SK-N-SH treated with all-trans-retinoic acid at 6 μM for 48 hours (cell line): ENCODE data around the gene BPI.

Experiments used
- ATAC-seq: fragments of 200-7000 bp; cut with Tn5 transposase; 3 replicates; pipeline ENCODE4 v1.9.1; 2020; ENCODE audit warnings: mild to moderate bottlenecking, moderate library complexity
- BACH2 ChIP-seq: fragments of 250-450 bp; sonication (Bioruptor Pico); IDR thresholded peaks from 2 replicates; pipeline ENCODE4 v1.9.0; 2021; ENCODE audit warnings: mild to moderate bottlenecking, borderline replicate concordance
- CREB5 ChIP-seq: fragments of 250-450 bp; sonication (Bioruptor Pico); IDR thresholded peaks from 2 replicates; pipeline ENCODE4 v1.5.1; 2020; ENCODE audit warnings: low read depth, mild to moderate bottlenecking, moderate library complexity
- CSDC2 ChIP-seq: fragments of 250-450 bp; sonication (Bioruptor Pico); IDR thresholded peaks from 2 replicates; pipeline ENCODE4 v1.5.0; 2020; ENCODE audit warnings: mild to moderate bottlenecking, moderate library complexity
- CSRNP3 ChIP-seq: fragments of 250-450 bp; sonication (Bioruptor Pico); IDR thresholded peaks from 2 replicates; pipeline ENCODE4 v1.5.1; 2021; ENCODE audit warnings: mild to moderate bottlenecking, moderate library complexity
- ESRRG ChIP-seq: fragments of 250-450 bp; sonication (Bioruptor Pico); IDR thresholded peaks from 2 replicates; pipeline ENCODE4 v1.6.1; 2021; ENCODE audit warnings: mild to moderate bottlenecking
- GLIS3 ChIP-seq: fragments of 250-450 bp; sonication (Bioruptor Pico); IDR thresholded peaks from 2 replicates; pipeline ENCODE4 v1.5.0; 2020; ENCODE audit warnings: mild to moderate bottlenecking, moderate library complexity
- ISL1 ChIP-seq: fragments of 250-450 bp; sonication (Bioruptor Pico); IDR thresholded peaks from 2 replicates; pipeline ENCODE4 v2.1.2; 2022; ENCODE audit warnings: mild to moderate bottlenecking, moderate library complexity
- OSR1 ChIP-seq: fragments of 250-450 bp; sonication (Bioruptor Pico); IDR thresholded peaks from 2 replicates; pipeline ENCODE4 v1.8.0; 2022; ENCODE audit warnings: moderate library complexity, mild to moderate bottlenecking, inconsistent platforms
- PATZ1 ChIP-seq: fragments of 250-450 bp; sonication (Bioruptor Pico); IDR thresholded peaks from 2 replicates; pipeline ENCODE4 v1.8.0; 2020; ENCODE audit warnings: mild to moderate bottlenecking, moderate library complexity, borderline replicate concordance
- POU6F1 ChIP-seq: fragments of 250-450 bp; sonication (Bioruptor Pico); IDR thresholded peaks from 2 replicates; pipeline ENCODE4 v1.8.0; 2021; ENCODE audit warnings: low read depth, mild to moderate bottlenecking, moderate library complexity, borderline replicate concordance
- PPARA ChIP-seq: fragments of 250-450 bp; sonication (Bioruptor Pico); IDR thresholded peaks from 2 replicates; pipeline ENCODE4 v1.5.0; 2020; ENCODE audit warnings: mild to moderate bottlenecking, borderline replicate concordance
- RARB ChIP-seq: fragments of 250-450 bp; sonication (Bioruptor Pico); IDR thresholded peaks from 2 replicates; pipeline ENCODE4 v1.8.0; 2021; ENCODE audit warnings: mild to moderate bottlenecking, moderate library complexity
- SNAI2 ChIP-seq: fragments of 250-450 bp; sonication (Bioruptor Pico); IDR thresholded peaks from 2 replicates; pipeline ENCODE4 v1.5.0; 2020; ENCODE audit warnings: mild to moderate bottlenecking, moderate library complexity
- TCF4 ChIP-seq: fragments of 250-450 bp; sonication (Bioruptor Pico); IDR thresholded peaks from 2 replicates; pipeline ENCODE4 v1.8.0; 2021; ENCODE audit warnings: mild to moderate bottlenecking, moderate library complexity, borderline replicate concordance
- TOX ChIP-seq: fragments of 250-450 bp; sonication (Bioruptor Pico); IDR thresholded peaks from 2 replicates; pipeline ENCODE4 v1.8.0; 2021; ENCODE audit warnings: mild to moderate bottlenecking, moderate library complexity, borderline replicate concordance
- TSHZ2 ChIP-seq: fragments of 250-450 bp; sonication (Bioruptor Pico); IDR thresholded peaks from 2 replicates; pipeline ENCODE4 v1.5.0; 2020; ENCODE audit warnings: mild to moderate bottlenecking, moderate library complexity
- ZC3H10 ChIP-seq: fragments of 250-450 bp; sonication (Bioruptor Pico); IDR thresholded peaks from 2 replicates; pipeline ENCODE4 v1.5.1; 2021; ENCODE audit warnings: mild to moderate bottlenecking, moderate library complexity
- ZFP3 ChIP-seq: fragments of 250-450 bp; sonication (Bioruptor Pico); IDR thresholded peaks from 2 replicates; pipeline ENCODE4 v1.5.0; 2020; ENCODE audit warnings: mild to moderate bottlenecking, moderate library complexity
- ZFP30 ChIP-seq: fragments of 450-650 bp; formaldehyde crosslinking; IDR thresholded peaks from 2 replicates; pipeline ENCODE4 v1.5.0; 2022; ENCODE audit warnings: mild to moderate bottlenecking, moderate library complexity
- ZNF565 ChIP-seq: fragments of 450-650 bp; formaldehyde crosslinking; conservative IDR thresholded peaks from 2 replicates; pipeline ENCODE4 v1.5.0; 2020; ENCODE audit warnings: low read depth, mild to moderate bottlenecking, moderate library complexity
- ZNF8 ChIP-seq: fragments of 450-650 bp; formaldehyde crosslinking; IDR thresholded peaks from 2 replicates; pipeline ENCODE4 v1.5.0; 2020; ENCODE audit warnings: mild to moderate bottlenecking, moderate library complexity

The BPI gene

GRCh38 chr20:38255393-38255792 is 48.6 kb upstream of the BPI start (continued):
- no peak for TF ChIP-seq CREB5 (CRISPR knock-in tag)

DNA sequence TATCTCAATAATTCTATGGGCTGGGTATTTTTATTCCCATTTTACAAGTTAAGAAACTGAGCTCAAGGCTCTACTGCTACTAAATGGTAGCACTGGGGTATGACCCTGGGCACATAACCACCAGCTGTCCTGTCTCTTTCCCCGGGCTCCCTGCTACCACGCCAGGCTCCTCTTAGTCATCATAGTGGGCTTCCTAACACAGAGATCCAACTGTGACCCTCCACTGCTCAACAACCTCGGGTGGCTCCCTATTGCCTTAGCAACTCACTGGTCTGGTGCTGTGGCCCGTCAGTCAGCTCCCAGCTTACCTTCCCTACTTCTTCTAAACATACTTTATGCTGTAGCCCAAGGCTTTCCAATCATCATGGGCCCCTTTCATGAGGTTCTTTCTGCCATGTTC is 47.9 kb upstream of the BPI start:
- ATAC-seq: no peak
- no peak for TF ChIP-seq CSRNP3 (CRISPR knock-in tag)
- TF ChIP-seq ESRRG: no peak
- no peak for TF ChIP-seq PATZ1 (CRISPR knock-in tag)
- TF ChIP-seq BACH2: no peak
- TF ChIP-seq ZNF565 (CRISPR knock-in tag): no peak
- TF ChIP-seq TOX (CRISPR knock-in tag): no peak
- no peak for TF ChIP-seq PPARA

DNA sequence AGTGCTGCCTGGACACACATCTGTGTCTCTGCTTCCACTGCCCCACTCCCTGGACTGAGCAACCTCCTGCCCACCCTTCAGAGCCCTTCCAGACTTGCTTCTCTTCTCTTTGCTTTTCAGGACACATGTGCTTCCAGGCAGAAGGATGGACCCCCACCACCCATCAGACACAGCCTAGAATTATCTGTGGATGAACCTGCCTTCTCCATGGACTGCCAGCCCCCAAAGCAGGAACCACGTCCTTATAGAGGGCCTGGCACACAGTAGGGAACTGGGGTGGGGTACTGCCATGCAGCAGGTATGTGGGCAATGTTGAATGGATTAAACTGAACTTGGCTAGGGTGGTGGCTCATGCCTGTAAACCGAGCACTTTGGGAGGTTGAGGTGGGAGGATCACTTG is 47.0 kb upstream of the BPI start:
- no peak for ATAC-seq
- TF ChIP-seq OSR1 (no peak), SNAI2 (CRISPR knock-in tag) (no peak), POU6F1 (CRISPR knock-in tag) (no peak), ZC3H10 (no peak), TSHZ2 (CRISPR knock-in tag) (no peak), RARB (no peak), CSRNP3 (CRISPR knock-in tag) (no peak), TCF4 (CRISPR knock-in tag) (no peak), ISL1 (no peak), ZNF565 (CRISPR knock-in tag) (no peak), BACH2 (no peak), CSDC2 (CRISPR knock-in tag) (no peak)

DNA sequence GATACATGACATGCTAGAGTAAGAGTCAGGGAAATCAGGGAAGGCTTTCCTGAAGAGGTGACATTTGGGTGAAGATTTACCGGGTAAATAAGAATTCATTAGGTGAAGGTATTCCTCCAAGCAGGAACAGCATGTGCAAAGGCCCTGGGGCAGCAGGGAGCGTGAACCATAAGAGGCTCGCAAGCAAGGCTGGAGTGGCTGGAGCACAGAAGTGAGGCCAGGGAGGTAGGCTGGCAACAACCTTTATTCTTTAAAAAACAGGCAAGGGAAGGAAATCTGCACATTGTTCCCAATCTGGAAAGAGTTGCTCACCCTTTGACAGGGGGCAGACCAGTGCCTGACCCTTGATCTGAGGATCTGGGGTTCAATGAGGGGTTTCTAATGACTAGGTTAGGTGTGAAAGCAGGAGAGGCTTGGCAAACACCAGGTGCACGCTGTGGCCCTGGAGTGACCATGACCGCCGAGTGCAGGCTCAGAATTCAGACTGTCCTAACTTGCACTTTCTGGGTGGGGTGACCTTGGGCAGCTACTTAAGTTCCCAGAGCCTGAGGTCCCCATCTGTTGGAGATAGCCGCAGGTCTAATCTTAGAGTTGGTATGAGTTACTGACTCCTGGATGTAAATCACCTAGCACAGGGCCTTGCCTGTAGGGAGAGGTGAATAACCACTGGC is 45.3 kb upstream of the BPI start:
- no peak for ATAC-seq
- no peak for TF ChIP-seq POU6F1 (CRISPR knock-in tag)
- no peak for TF ChIP-seq BACH2
- TF ChIP-seq TCF4 (CRISPR knock-in tag): no peak
- no peak for TF ChIP-seq PATZ1 (CRISPR knock-in tag)
- no peak for TF ChIP-seq ZFP30 (CRISPR knock-in tag)
- TF ChIP-seq ZNF8 (CRISPR knock-in tag): no peak
- TF ChIP-seq SNAI2 (CRISPR knock-in tag): no peak
- no peak for TF ChIP-seq ZFP3 (CRISPR knock-in tag)
- TF ChIP-seq GLIS3: no peak
- no peak for TF ChIP-seq RARB
- TF ChIP-seq ZC3H10: no peak
- TF ChIP-seq CSDC2 (CRISPR knock-in tag): no peak
- no peak for TF ChIP-seq TOX (CRISPR knock-in tag)
